ENCODE results near the gene FOXL2. TPM values are rescaled to one million over a fixed set of nuclear protein-coding genes. Genes with fewer than 3 reads are reported as not detected.

FOXL2 gene
- polyA plus RNA-seq, 2 of the 4 experiments (the other 2 are of a cell fraction): 1.2 to 3.1 TPM

- ChIA-PET POLR2A (no interaction called here), CTCF (interaction anchor here (1.2 to 1.8 kb wide), 2 partner anchors 32 to 37 kb away, joined by 3 to 9 read pairs; no protein-coding TSS in a partner anchor)
- H3K9me3 ChIP-seq: no peaks in the 10 kb centered on the region
- WGBS (ENCODE audit: missing lambda C conversion rate): no CpG with 5 or more reads among the region's 5 CpGs
- TF ChIP-seq NR3C1 (IDR thresholded peaks at IDR 0.05) (no peak), CTCF (IDR thresholded peaks at IDR 0.05) (no peak), BHLHE40 (IDR thresholded peaks at IDR 0.05; ENCODE audit: low read depth, low read length) (no peak), FOSL2 (IDR thresholded peaks at IDR 0.05) (no peak), FOSL2 (CRISPR knock-in tag; IDR thresholded peaks at IDR 0.05) (no peak), HMGXB4 (CRISPR knock-in tag; IDR thresholded peaks at IDR 0.05; ENCODE audit: borderline replicate concordance) (no peak), MAZ (IDR thresholded peaks at IDR 0.05; ENCODE audit: borderline replicate concordance, low read depth, low read length) (no peak), RNF2 (IDR thresholded peaks at IDR 0.05; ENCODE audit: borderline replicate concordance, low read depth) (no peak)
- no peak for DNase-seq (ENCODE audit: low read depth in 1 of 2, low spot score in 1 of 2)
- no peak overlapping the region for H3K4me2 ChIP-seq
- no peak for ATAC-seq
- no peak for FAIRE-seq
- no peak overlapping the region for H3K27ac ChIP-seq
- H3K4me3 ChIP-seq: no peak overlapping the region
- peaks cover 6% of the 10 kb centered on the region; the same call in 2 of the 3 replicates for H3K4me1 ChIP-seq
Measured at GRCh38 chr3:138972941-138973340, 26.0 kb upstream of the FOXL2 start.

GRCh38 chr3:138971766-138972320, 24.9 kb upstream of the FOXL2 start:
- 61% methylated on average over 5 of the region's 6 CpGs for WGBS (ENCODE audit: missing lambda C conversion rate)
- no peaks in the 10 kb centered on the region for H3K9me3 ChIP-seq
- FAIRE-seq (no peak), DNase-seq (ENCODE audit: low read depth in 1 of 2, low spot score in 1 of 2) (no peak), ATAC-seq (no peak)
- H3K4me1 ChIP-seq: peaks cover 6% of the 10 kb centered on the region; the same call in 2 of the 3 replicates
- POLR2A ChIA-PET: no interaction called here
- H3K27ac ChIP-seq: no peak overlapping the region
- H3K4me2 ChIP-seq: no peak overlapping the region
- CTCF ChIA-PET: interaction anchor here (1.2 to 1.8 kb wide), 2 partner anchors 31 to 36 kb away, joined by 3 to 9 read pairs; no protein-coding TSS in a partner anchor
- H3K4me3 ChIP-seq: no peak overlapping the region
- TF ChIP-seq ATOH8 (CRISPR knock-in tag; IDR thresholded peaks at IDR 0.05; ENCODE audit: low read depth): no peak
- no peak for TF ChIP-seq ESRRA (IDR thresholded peaks at IDR 0.05; ENCODE audit: borderline replicate concordance, low read length)
- TF ChIP-seq NFE2L2 (conservative IDR thresholded peaks at IDR 0.05; ENCODE audit: low read length): no peak
- TF ChIP-seq, protein P1, sequence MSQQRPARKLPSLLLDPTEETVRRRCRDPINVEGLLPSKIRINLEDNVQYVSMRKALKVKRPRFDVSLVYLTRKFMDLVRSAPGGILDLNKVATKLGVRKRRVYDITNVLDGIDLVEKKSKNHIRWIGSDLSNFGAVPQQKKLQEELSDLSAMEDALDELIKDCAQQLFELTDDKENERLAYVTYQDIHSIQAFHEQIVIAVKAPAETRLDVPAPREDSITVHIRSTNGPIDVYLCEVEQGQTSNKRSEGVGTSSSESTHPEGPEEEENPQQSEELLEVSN (IDR thresholded peaks at IDR 0.05; ENCODE audit: borderline replicate concordance, low read depth): no peak
- TF ChIP-seq CEBPB (IDR thresholded peaks at IDR 0.05): no peak
- TF ChIP-seq ZNF302 (CRISPR knock-in tag; IDR thresholded peaks at IDR 0.05): no peak
- no peak for TF ChIP-seq MAFK (IDR thresholded peaks at IDR 0.05; ENCODE audit: partially characterized antibody)
- no peak for TF ChIP-seq CTCF (IDR thresholded peaks at IDR 0.05)
- TF ChIP-seq USF2 (IDR thresholded peaks at IDR 0.05): no peak
- TF ChIP-seq EHMT2 (IDR thresholded peaks at IDR 0.05; ENCODE audit: low read depth): no peak
- TF ChIP-seq CBX8 (IDR thresholded peaks at IDR 0.05): no peak
- TF ChIP-seq RFX5 (IDR thresholded peaks at IDR 0.05): no peak
- TF ChIP-seq NPAS2 (CRISPR knock-in tag; IDR thresholded peaks at IDR 0.05; ENCODE audit: borderline replicate concordance): no peak
- no peak for TF ChIP-seq TFCP2L1 (CRISPR knock-in tag; IDR thresholded peaks at IDR 0.05)
- no peak for TF ChIP-seq NR3C1 (IDR thresholded peaks at IDR 0.05)
